ENCODE results near the gene FBN1.
A peak's percentile ranks its signal among the peaks of the same experiment; 100 is the strongest.

FBN1 gene

GRCh38 chr15:48365575-48365974 lies 279.9 kb downstream of the FBN1 start:
- Histone ChIP-seq H2BK12ac (ENCODE audit: low read length in 2 of 2) (no peak overlapping the region), H3K4me3 (ENCODE audit: insufficient read depth in 1 of 2, low read depth in 1 of 2, low read length in 2 of 2) (no peak overlapping the region), H3K4ac (ENCODE audit: low read depth in 1 of 2, low read length in 2 of 2) (no peak overlapping the region), H3K4me1 (ENCODE audit: control insufficient read depth, insufficient read depth, low read depth, low read length) (no peaks in the 10 kb centered on the region), H2BK120ac (ENCODE audit: low read depth, low read length) (no peak overlapping the region), H2AFZ (ENCODE audit: low read depth, low read length) (no peak overlapping the region), H3K79me1 (replicated peaks; ENCODE audit: low read length, poor library complexity, severe bottlenecking) (no peaks in the 10 kb centered on the region), H3K23ac (ENCODE audit: low read length in 2 of 2) (no peak overlapping the region), H3K27ac (ENCODE audit: low read length, poor library complexity, severe bottlenecking) (no peak overlapping the region), H3K36me3 (ENCODE audit: control insufficient read depth in 1 of 2, insufficient read depth in 2 of 2, low read depth in 1 of 2, low read length in 2 of 2) (no peaks in the 10 kb centered on the region), H2AK5ac (ENCODE audit: low read length, severe bottlenecking) (no peak overlapping the region), H4K91ac (ENCODE audit: low read length) (no peak overlapping the region), H3K27me3 (ENCODE audit: control insufficient read depth in 1 of 2, insufficient read depth in 1 of 2, low read length in 2 of 2) (no peaks in the 10 kb centered on the region), H3K18ac (ENCODE audit: low read depth in 1 of 2, low read length in 2 of 2) (no peak overlapping the region), H4K8ac (ENCODE audit: low read length) (no peak overlapping the region), H3K9ac (ENCODE audit: low read length) (no peak overlapping the region), H2BK5ac (ENCODE audit: low read depth, low read length, poor library complexity, severe bottlenecking) (no peak overlapping the region), H3K4me2 (ENCODE audit: low read length, poor library complexity, severe bottlenecking) (no peak overlapping the region), H2BK15ac (ENCODE audit: low read depth, poor library complexity, severe bottlenecking) (no peak overlapping the region), H3K9me3 (ENCODE audit: control insufficient read depth, low read length) (peaks cover 6% of the 10 kb centered on the region), H3K14ac (ENCODE audit: low read length in 2 of 2) (no peak overlapping the region)
- 100% methylated on average over 1 of the region's 1 CpG for WGBS
- no peak for DNase-seq

- H3K23ac ChIP-seq (ENCODE audit: low read length in 2 of 2), result no peak overlapping the region
- no peak overlapping the region for H3K4me3 ChIP-seq (ENCODE audit: insufficient read depth in 1 of 2, low read depth in 1 of 2, low read length in 2 of 2)
- H3K9me3 ChIP-seq (ENCODE audit: control insufficient read depth, low read length), result peaks cover 6% of the 10 kb centered on the region
- DNase-seq, result no peak
- no peak overlapping the region for H2AFZ ChIP-seq (ENCODE audit: low read depth, low read length)
- no peak overlapping the region for H2BK12ac ChIP-seq (ENCODE audit: low read length in 2 of 2)
- no peak overlapping the region for H4K91ac ChIP-seq (ENCODE audit: low read length)
- H3K18ac ChIP-seq (ENCODE audit: low read depth in 1 of 2, low read length in 2 of 2), result no peak overlapping the region
- no peak overlapping the region for H2BK120ac ChIP-seq (ENCODE audit: low read depth, low read length)
- no peaks in the 10 kb centered on the region for H3K27me3 ChIP-seq (ENCODE audit: control insufficient read depth in 1 of 2, insufficient read depth in 1 of 2, low read length in 2 of 2)
- no peak overlapping the region for H2AK5ac ChIP-seq (ENCODE audit: low read length, severe bottlenecking)
- H3K14ac ChIP-seq (ENCODE audit: low read length in 2 of 2), result no peak overlapping the region
- no peak overlapping the region for H3K27ac ChIP-seq (ENCODE audit: low read length, poor library complexity, severe bottlenecking)
- no peaks in the 10 kb centered on the region for H3K79me1 ChIP-seq (replicated peaks; ENCODE audit: low read length, poor library complexity, severe bottlenecking)
- no peak overlapping the region for H3K4me2 ChIP-seq (ENCODE audit: low read length, poor library complexity, severe bottlenecking)
- H2BK15ac ChIP-seq (ENCODE audit: low read depth, poor library complexity, severe bottlenecking), result no peak overlapping the region
- whole genome bisulfite sequencing, result 73% methylated on average over 5 of the region's 5 CpGs
- no peaks in the 10 kb centered on the region for H3K4me1 ChIP-seq (ENCODE audit: control insufficient read depth, insufficient read depth, low read depth, low read length)
- H2BK5ac ChIP-seq (ENCODE audit: low read depth, low read length, poor library complexity, severe bottlenecking), result no peak overlapping the region
- H3K9ac ChIP-seq (ENCODE audit: low read length), result no peak overlapping the region
- no peak overlapping the region for H4K8ac ChIP-seq (ENCODE audit: low read length)
- H3K4ac ChIP-seq (ENCODE audit: low read depth in 1 of 2, low read length in 2 of 2), result no peak overlapping the region
- H3K36me3 ChIP-seq (ENCODE audit: control insufficient read depth in 1 of 2, insufficient read depth in 2 of 2, low read depth in 1 of 2, low read length in 2 of 2), result no peaks in the 10 kb centered on the region
Measured at GRCh38 chr15:48363474-48363873, 282.0 kb downstream of the FBN1 start.

- no peak overlapping the region for H3K4me3 ChIP-seq (ENCODE audit: insufficient read depth in 1 of 2, low read depth in 1 of 2, low read length in 2 of 2)
- no peak overlapping the region for H4K8ac ChIP-seq (ENCODE audit: low read length)
- H2BK120ac ChIP-seq (ENCODE audit: low read depth, low read length), result no peak overlapping the region
- WGBS, result 100% methylated on average over 1 of the region's 2 CpGs
- H3K14ac ChIP-seq (ENCODE audit: low read length in 2 of 2), result no peak overlapping the region
- no peak overlapping the region for H3K4ac ChIP-seq (ENCODE audit: low read depth in 1 of 2, low read length in 2 of 2)
- no peak overlapping the region for H3K23ac ChIP-seq (ENCODE audit: low read length in 2 of 2)
- no peaks in the 10 kb centered on the region for H3K4me1 ChIP-seq (ENCODE audit: control insufficient read depth, insufficient read depth, low read depth, low read length)
- H2BK12ac ChIP-seq (ENCODE audit: low read length in 2 of 2), result no peak overlapping the region
- no peak overlapping the region for H2BK5ac ChIP-seq (ENCODE audit: low read depth, low read length, poor library complexity, severe bottlenecking)
- H2BK15ac ChIP-seq (ENCODE audit: low read depth, poor library complexity, severe bottlenecking), result no peak overlapping the region
- no peaks in the 10 kb centered on the region for H3K36me3 ChIP-seq (ENCODE audit: control insufficient read depth in 1 of 2, insufficient read depth in 2 of 2, low read depth in 1 of 2, low read length in 2 of 2)
- H3K4me2 ChIP-seq (ENCODE audit: low read length, poor library complexity, severe bottlenecking), result no peak overlapping the region
- H3K9ac ChIP-seq (ENCODE audit: low read length), result no peak overlapping the region
- no peak overlapping the region for H3K18ac ChIP-seq (ENCODE audit: low read depth in 1 of 2, low read length in 2 of 2)
- no peak overlapping the region for H4K91ac ChIP-seq (ENCODE audit: low read length)
- no peaks in the 10 kb centered on the region for H3K27me3 ChIP-seq (ENCODE audit: control insufficient read depth in 1 of 2, insufficient read depth in 1 of 2, low read length in 2 of 2)
- H3K79me1 ChIP-seq (replicated peaks; ENCODE audit: low read length, poor library complexity, severe bottlenecking), result no peaks in the 10 kb centered on the region
- H2AK5ac ChIP-seq (ENCODE audit: low read length, severe bottlenecking), result no peak overlapping the region
- H3K27ac ChIP-seq (ENCODE audit: low read length, poor library complexity, severe bottlenecking), result no peak overlapping the region
- no peak overlapping the region for H2AFZ ChIP-seq (ENCODE audit: low read depth, low read length)
- DNase-seq, result no peak
- H3K9me3 ChIP-seq (ENCODE audit: control insufficient read depth, low read length), result peaks cover 6% of the 10 kb centered on the region
Measured at GRCh38 chr15:48361685-48362084, 283.8 kb downstream of the FBN1 start.

GRCh38 chr15:48360841-48361240 lies 284.7 kb downstream of the FBN1 start:
- WGBS, result 90% methylated on average over 1 of the region's 2 CpGs
- no peak overlapping the region for H4K8ac ChIP-seq (ENCODE audit: low read length)
- H3K18ac ChIP-seq (ENCODE audit: low read depth in 1 of 2, low read length in 2 of 2), result no peak overlapping the region

More at GRCh38 chr15:48360841-48361240, 284.7 kb downstream of the FBN1 start:
- no peaks in the 10 kb centered on the region for H3K4me1 ChIP-seq (ENCODE audit: control insufficient read depth, insufficient read depth, low read depth, low read length)
- H3K9me3 ChIP-seq (ENCODE audit: control insufficient read depth, low read length), result peaks cover 6% of the 10 kb centered on the region
- H3K79me1 ChIP-seq (replicated peaks; ENCODE audit: low read length, poor library complexity, severe bottlenecking), result no peaks in the 10 kb centered on the region
- no peak overlapping the region for H3K4me2 ChIP-seq (ENCODE audit: low read length, poor library complexity, severe bottlenecking)
- no peak overlapping the region for H2AK5ac ChIP-seq (ENCODE audit: low read length, severe bottlenecking)
- H3K23ac ChIP-seq (ENCODE audit: low read length in 2 of 2), result no peak overlapping the region
- H3K4ac ChIP-seq (ENCODE audit: low read depth in 1 of 2, low read length in 2 of 2), result no peak overlapping the region
- H2BK12ac ChIP-seq (ENCODE audit: low read length in 2 of 2), result no peak overlapping the region
- no peaks in the 10 kb centered on the region for H3K27me3 ChIP-seq (ENCODE audit: control insufficient read depth in 1 of 2, insufficient read depth in 1 of 2, low read length in 2 of 2)
- H3K36me3 ChIP-seq (ENCODE audit: control insufficient read depth in 1 of 2, insufficient read depth in 2 of 2, low read depth in 1 of 2, low read length in 2 of 2), result no peaks in the 10 kb centered on the region
- H3K4me3 ChIP-seq (ENCODE audit: insufficient read depth in 1 of 2, low read depth in 1 of 2, low read length in 2 of 2), result no peak overlapping the region
- no peak overlapping the region for H3K14ac ChIP-seq (ENCODE audit: low read length in 2 of 2)
- H4K91ac ChIP-seq (ENCODE audit: low read length), result no peak overlapping the region
- no peak overlapping the region for H2BK120ac ChIP-seq (ENCODE audit: low read depth, low read length)
- H3K9ac ChIP-seq (ENCODE audit: low read length), result peak overlapping the region; percentile 15
- H2AFZ ChIP-seq (ENCODE audit: low read depth, low read length), result no peak overlapping the region
- H2BK5ac ChIP-seq (ENCODE audit: low read depth, low read length, poor library complexity, severe bottlenecking), result no peak overlapping the region
- H3K27ac ChIP-seq (ENCODE audit: low read length, poor library complexity, severe bottlenecking), result no peak overlapping the region
- DNase-seq, result peak; percentile 53
- H2BK15ac ChIP-seq (ENCODE audit: low read depth, poor library complexity, severe bottlenecking), result no peak overlapping the region

Data from mesenchymal stem cell (in vitro differentiated cells and primary cell).